KMS-11 (cell line): ENCODE results near the gene SPINT4.

ENCODE experiments used
- H2AFZ ChIP-seq: fragments of 200-600 bp; sonication (generic); 2 replicates; pipeline ENCODE4 v1.6.1; 2016; ENCODE audit warnings: antibody characterized with exemption, mixed run types, low read depth
- H3K27ac ChIP-seq: fragments of 200-600 bp; sonication (generic); 2 replicates; pipeline ENCODE4 v1.6.1; 2016; ENCODE audit warnings: mild to moderate bottlenecking, mixed run types
- H3K27me3 ChIP-seq: fragments of 200-600 bp; sonication (generic); 2 replicates; pipeline ENCODE4 v1.6.1; 2017; ENCODE audit warnings: mild to moderate bottlenecking, low read depth, mixed run types, moderate library complexity; ENCODE audit not compliant: insufficient read depth
- H3K36me3 ChIP-seq: fragments of 200-600 bp; sonication (generic); 2 replicates; pipeline ENCODE4 v1.6.1; 2017; ENCODE audit warnings: mild to moderate bottlenecking, mixed run types; ENCODE audit not compliant: insufficient read depth
- H3K4me1 ChIP-seq: fragments of 200-600 bp; sonication (generic); 2 replicates; pipeline ENCODE4 v1.6.1; 2016; ENCODE audit warnings: mild to moderate bottlenecking, low read depth, mixed run types; ENCODE audit not compliant: poor library complexity, severe bottlenecking
- H3K4me2 ChIP-seq: fragments of 200-600 bp; sonication (generic); 2 replicates; pipeline ENCODE4 v1.7.0; 2016; ENCODE audit warnings: mild to moderate bottlenecking, mixed run types
- H3K4me3 ChIP-seq: fragments of 200-600 bp; sonication (generic); IDR thresholded peaks from 2 replicates; pipeline ENCODE4 v1.6.1; 2017; ENCODE audit warnings: low read depth, low read length, mixed read lengths; ENCODE audit not compliant: insufficient read depth
- H3K79me2 ChIP-seq: fragments of 200-600 bp; sonication (generic); 2 replicates; pipeline ENCODE4 v1.6.1; 2016; ENCODE audit warnings: low read depth, mixed run types; ENCODE audit not compliant: insufficient read depth
- H3K9ac ChIP-seq: fragments of 200-600 bp; sonication (generic); 2 replicates; pipeline ENCODE4 v1.6.1; 2016; ENCODE audit warnings: mild to moderate bottlenecking, mixed run types
- H4K20me1 ChIP-seq: fragments of 200-600 bp; sonication (generic); 2 replicates; pipeline ENCODE4 v1.6.1; 2016; ENCODE audit warnings: mild to moderate bottlenecking, mixed run types; ENCODE audit not compliant: insufficient read depth
- CTCF ChIP-seq: fragments of 200-600 bp; sonication (generic); conservative IDR thresholded peaks from 2 replicates; pipeline ENCODE4 v1.6.1; 2017; ENCODE audit warnings: low read depth, mild to moderate bottlenecking, antibody characterized with exemption, low read length, moderate library complexity, mixed read lengths

The SPINT4 gene

GRCh38 chr20:45735988-45736387 lies 13.8 kb downstream of the SPINT4 start:
- TF ChIP-seq CTCF: no peak
- no peaks in the 10 kb centered on the region for H3K79me2 ChIP-seq
- no peaks in the 10 kb centered on the region for H4K20me1 ChIP-seq
- no peaks in the 10 kb centered on the region for H3K27me3 ChIP-seq
- no peaks in the 10 kb centered on the region for H3K36me3 ChIP-seq
- H3K4me1 ChIP-seq: no peaks in the 10 kb centered on the region
- H3K4me2 ChIP-seq: no peak overlapping the region
- H3K9ac ChIP-seq: no peak overlapping the region
- no peak overlapping the region for H3K27ac ChIP-seq
- H3K4me3 ChIP-seq: no peak overlapping the region
- no peak overlapping the region for H2AFZ ChIP-seq

DNA sequence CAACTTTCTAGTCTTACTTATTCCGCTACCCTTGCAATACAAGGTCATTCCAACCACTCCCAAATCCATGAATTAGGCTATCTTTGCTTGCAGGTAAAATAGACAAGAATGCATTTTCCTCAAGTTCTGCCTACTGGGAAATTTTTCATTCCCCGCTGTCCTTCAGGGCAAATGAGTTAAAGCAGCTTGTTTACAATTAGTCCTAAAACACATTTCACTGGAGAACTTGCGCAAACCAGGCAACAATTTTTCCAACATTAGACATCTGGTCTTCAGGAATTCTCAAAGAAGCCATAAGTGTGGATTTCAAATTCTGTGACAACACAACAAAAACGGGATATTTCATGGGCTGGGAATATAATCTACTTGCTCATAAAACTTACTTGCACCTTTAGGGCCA lies 20.4 kb downstream of the SPINT4 start:
- H3K4me2 ChIP-seq: no peak overlapping the region
- no peaks in the 10 kb centered on the region for H4K20me1 ChIP-seq
- H3K9ac ChIP-seq: no peak overlapping the region
- TF ChIP-seq CTCF: no peak
- H3K4me1 ChIP-seq: no peaks in the 10 kb centered on the region
- H3K36me3 ChIP-seq: no peaks in the 10 kb centered on the region
- H3K27me3 ChIP-seq: no peaks in the 10 kb centered on the region
- H3K27ac ChIP-seq: no peak overlapping the region
- H2AFZ ChIP-seq: no peak overlapping the region
- no peaks in the 10 kb centered on the region for H3K79me2 ChIP-seq
- H3K4me3 ChIP-seq: no peak overlapping the region

GRCh38 chr20:45745015-45745414 lies 22.9 kb downstream of the SPINT4 start:
- Histone ChIP-seq H3K27me3 (no peaks in the 10 kb centered on the region), H3K27ac (no peak overlapping the region), H2AFZ (no peak overlapping the region), H3K4me3 (no peak overlapping the region), H3K36me3 (no peaks in the 10 kb centered on the region), H3K79me2 (no peaks in the 10 kb centered on the region), H3K9ac (no peak overlapping the region), H3K4me1 (no peaks in the 10 kb centered on the region), H4K20me1 (no peaks in the 10 kb centered on the region), H3K4me2 (no peak overlapping the region)
- no peak for TF ChIP-seq CTCF

DNA sequence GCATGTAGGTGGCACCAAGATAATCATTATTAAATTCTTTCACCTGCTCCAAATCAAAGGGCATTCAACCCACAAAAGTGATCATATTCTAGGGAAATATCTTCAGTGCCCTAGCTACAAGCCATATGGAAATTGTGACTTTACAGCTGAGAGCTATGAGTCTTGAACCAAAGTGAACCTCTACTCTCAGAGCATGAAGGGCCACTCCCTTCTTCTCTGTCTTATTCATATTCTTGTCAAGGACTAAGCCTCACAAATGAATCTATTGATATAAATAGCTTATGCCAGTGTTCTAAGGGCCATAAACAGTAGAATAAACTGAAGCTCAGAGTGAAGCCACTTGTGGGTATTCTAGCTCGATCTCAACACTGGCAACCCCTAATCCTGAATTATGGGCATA lies 29.6 kb downstream of the SPINT4 start:
- peaks cover 7% of the 10 kb centered on the region for H3K4me1 ChIP-seq
- TF ChIP-seq CTCF: no peak
- no peaks in the 10 kb centered on the region for H3K79me2 ChIP-seq
- H3K36me3 ChIP-seq: no peaks in the 10 kb centered on the region
- H3K27ac ChIP-seq: no peak overlapping the region
- no peaks in the 10 kb centered on the region for H4K20me1 ChIP-seq
- no peak overlapping the region for H3K4me3 ChIP-seq
- H3K9ac ChIP-seq: no peak overlapping the region
- H2AFZ ChIP-seq: no peak overlapping the region
- H3K4me2 ChIP-seq: no peak overlapping the region
- no peaks in the 10 kb centered on the region for H3K27me3 ChIP-seq

DNA sequence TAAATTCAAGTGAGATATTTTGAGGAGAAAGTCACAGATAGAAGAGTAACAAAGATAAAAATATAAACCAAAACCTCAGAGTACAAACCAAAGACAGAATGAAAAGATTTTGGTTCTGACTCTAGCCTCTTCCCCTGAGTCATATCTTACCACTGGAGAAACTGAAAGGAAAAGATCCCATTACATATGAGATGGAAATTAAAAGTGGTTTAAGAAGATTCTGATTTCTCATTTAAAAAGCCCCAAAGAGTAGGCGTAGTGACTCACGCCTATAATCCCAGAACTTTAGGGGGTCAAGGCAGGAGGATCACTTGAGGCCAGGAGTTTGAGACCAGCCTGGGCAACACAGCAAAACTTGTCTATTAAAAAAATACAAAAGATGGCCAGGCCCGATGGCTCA lies 30.6 kb downstream of the SPINT4 start:
- H3K27ac ChIP-seq: no peak overlapping the region
- H3K4me1 ChIP-seq: peaks cover 7% of the 10 kb centered on the region
- no peaks in the 10 kb centered on the region for H3K27me3 ChIP-seq
- H3K9ac ChIP-seq: no peak overlapping the region
- no peaks in the 10 kb centered on the region for H3K36me3 ChIP-seq
- H3K4me3 ChIP-seq: no peak overlapping the region
- no peak overlapping the region for H2AFZ ChIP-seq
- no peak for TF ChIP-seq CTCF
- H3K79me2 ChIP-seq: no peaks in the 10 kb centered on the region
- H4K20me1 ChIP-seq: no peaks in the 10 kb centered on the region
- no peak overlapping the region for H3K4me2 ChIP-seq
